Measurements from ENCODE around the gene CAPN5.

DNA sequence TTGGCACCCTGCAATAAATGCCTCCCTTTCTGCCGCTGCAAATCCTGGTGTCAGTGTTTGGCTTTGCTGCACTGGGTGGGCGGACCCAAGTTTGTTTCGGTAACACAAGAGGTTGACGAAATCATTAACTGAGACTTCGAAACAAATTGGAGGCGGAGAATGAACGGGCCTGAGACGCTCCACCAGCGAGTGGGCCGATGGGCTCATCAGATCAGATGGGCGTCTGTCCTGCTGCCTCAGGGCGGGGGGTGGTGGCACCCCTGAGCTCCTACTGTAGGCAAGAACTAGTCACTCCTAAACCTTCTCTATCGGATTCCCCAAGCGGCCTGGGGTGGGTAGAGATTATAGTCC is 918 bp upstream of the CAPN5 start:
- TF ChIP-seq, protein P1, sequence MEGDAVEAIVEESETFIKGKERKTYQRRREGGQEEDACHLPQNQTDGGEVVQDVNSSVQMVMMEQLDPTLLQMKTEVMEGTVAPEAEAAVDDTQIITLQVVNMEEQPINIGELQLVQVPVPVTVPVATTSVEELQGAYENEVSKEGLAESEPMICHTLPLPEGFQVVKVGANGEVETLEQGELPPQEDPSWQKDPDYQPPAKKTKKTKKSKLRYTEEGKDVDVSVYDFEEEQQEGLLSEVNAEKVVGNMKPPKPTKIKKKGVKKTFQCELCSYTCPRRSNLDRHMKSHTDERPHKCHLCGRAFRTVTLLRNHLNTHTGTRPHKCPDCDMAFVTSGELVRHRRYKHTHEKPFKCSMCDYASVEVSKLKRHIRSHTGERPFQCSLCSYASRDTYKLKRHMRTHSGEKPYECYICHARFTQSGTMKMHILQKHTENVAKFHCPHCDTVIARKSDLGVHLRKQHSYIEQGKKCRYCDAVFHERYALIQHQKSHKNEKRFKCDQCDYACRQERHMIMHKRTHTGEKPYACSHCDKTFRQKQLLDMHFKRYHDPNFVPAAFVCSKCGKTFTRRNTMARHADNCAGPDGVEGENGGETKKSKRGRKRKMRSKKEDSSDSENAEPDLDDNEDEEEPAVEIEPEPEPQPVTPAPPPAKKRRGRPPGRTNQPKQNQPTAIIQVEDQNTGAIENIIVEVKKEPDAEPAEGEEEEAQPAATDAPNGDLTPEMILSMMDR (conservative IDR thresholded peaks at IDR 0.05; ENCODE audit: low read length), result no peak
- no peak for TF ChIP-seq EZH2phosphoT487 (IDR thresholded peaks at IDR 0.05; ENCODE audit: borderline replicate concordance)
